H1 (cell line): ENCODE measurements around the gene ANGPTL2. TPM values are rescaled to one million over a fixed set of nuclear protein-coding genes. Genes with fewer than 3 reads are reported as not detected.

Experiments
- CTCF ChIA-PET: fragments of 300-600 bp; sonication (Branson Sonifier 250); formaldehyde crosslinking; loops from one replicate; lab custom pipeline; 2021; ENCODE audit not compliant: partially characterized antibody; lab: Charles Lee
- POLR2A ChIA-PET: fragments of 300-600 bp; sonication (Branson Sonifier 250); formaldehyde crosslinking; loops from one replicate; lab custom pipeline; 2021; ENCODE audit warnings: inconsistent platforms; ENCODE audit not compliant: partially characterized antibody; lab: Charles Lee
- DNase-seq, 2 experiments: peaks; one replicate each; pipeline versions ENCODE4 v3.0.0 to v3.0.0-alpha.2; 2010 to 2022; ENCODE audit warnings: low spot score in 2 of 2, low read depth in 1 of 2, mixed read lengths in 1 of 2
- FAIRE-seq: peaks from 2 replicates; lab custom pipeline; 2011; peaks lifted over from hg19 to GRCh38; lab: Jason Lieb, UNC
- H2AFZ ChIP-seq: 2 replicates; pipeline ENCODE4 v1.8.1; 2012; ENCODE audit warnings: low read length, inconsistent platforms
- H2AK5ac ChIP-seq: 2 replicates; pipeline ENCODE4 v1.6.1; 2013; ENCODE audit warnings: low read depth, low read length
- H2BK120ac ChIP-seq: replicated peaks from 2 replicates; pipeline ENCODE3; 2013; ENCODE audit warnings: low read depth, low read length, inconsistent platforms
- H2BK12ac ChIP-seq: 2 replicates; pipeline ENCODE4 v1.6.1; 2013; ENCODE audit warnings: low read depth, low read length
- H2BK15ac ChIP-seq: 2 replicates; pipeline ENCODE4 v1.6.1; 2013; ENCODE audit warnings: low read length
- H2BK20ac ChIP-seq: 2 replicates; pipeline ENCODE4 v1.6.1; 2013; ENCODE audit warnings: low read length
- H2BK5ac ChIP-seq: 2 replicates; pipeline ENCODE4 v1.6.1; 2013; ENCODE audit warnings: low read depth, low read length
- H3K14ac ChIP-seq: 2 replicates; pipeline ENCODE4 v1.6.1; 2013; ENCODE audit warnings: inconsistent platforms; ENCODE audit not compliant: insufficient read length
- H3K18ac ChIP-seq: 2 replicates; pipeline ENCODE4 v1.6.1; 2013; ENCODE audit warnings: low read length; ENCODE audit errors: extremely low read depth
- H3K23ac ChIP-seq: 2 replicates; pipeline ENCODE4 v1.6.1; 2013; ENCODE audit warnings: inconsistent platforms; ENCODE audit not compliant: insufficient read length
- H3K23me2 ChIP-seq: 2 replicates; pipeline ENCODE4 v1.6.1; 2013; ENCODE audit warnings: low read depth, low read length
- H3K27ac ChIP-seq: 2 replicates; pipeline ENCODE4 v1.6.1; 2011; ENCODE audit warnings: low read depth, low read length, inconsistent platforms
- H3K27me3 ChIP-seq, 4 experiments: replicated peaks in 1 of 4; 1 replicate in 1 of 4; 2 replicates in 3 of 4; pipeline versions ENCODE4 v1.6.1 to v1.8.1; 2011 to 2013; ENCODE audit warnings: low read length in 3 of 4, mild to moderate bottlenecking in 3 of 4, inconsistent platforms in 2 of 4, mixed read lengths in 2 of 4, moderate library complexity in 1 of 4; ENCODE audit not compliant: control insufficient read depth in 3 of 4, insufficient read depth in 3 of 4; ENCODE audit errors: extremely low read depth in 1 of 4
- H3K36me3 ChIP-seq, 4 experiments: 2 replicates each; pipeline versions ENCODE4 v1.6.1 to v1.8.1; 2011 to 2013; ENCODE audit warnings: mild to moderate bottlenecking in 4 of 4, low read length in 3 of 4, moderate library complexity in 2 of 4, control low read depth in 1 of 4, inconsistent platforms in 1 of 4; ENCODE audit not compliant: insufficient read depth in 4 of 4, control insufficient read depth in 2 of 4
- H3K4ac ChIP-seq: replicated peaks from 2 replicates; pipeline ENCODE3; 2013; ENCODE audit warnings: low read length, low read depth, mixed read lengths, inconsistent platforms; ENCODE audit not compliant: insufficient read length
- H3K4me1 ChIP-seq, 4 experiments: replicated peaks in 1 of 4; 1 replicate in 1 of 4; 2 replicates in 3 of 4; pipeline versions ENCODE4 v1.6.1 to v1.8.1; 2011 to 2013; ENCODE audit warnings: low read length in 3 of 4, inconsistent platforms in 2 of 4, mixed read lengths in 1 of 4; ENCODE audit not compliant: insufficient read depth in 4 of 4, control insufficient read depth in 3 of 4
- H3K4me2 ChIP-seq, 2 experiments: 2 replicates each; pipeline versions ENCODE4 v1.6.1 to v1.8.1; 2011 to 2013; ENCODE audit warnings: low read depth in 2 of 2, low read length in 2 of 2, control low read depth in 1 of 2, inconsistent platforms in 1 of 2, mild to moderate bottlenecking in 1 of 2; ENCODE audit not compliant: insufficient read depth in 1 of 2
- H3K4me3 ChIP-seq, 4 experiments: fragments of 200-600, 300-600 bp in 1 of 4; sonication (generic), shearing (Covaris generic), sonication (Bioruptor Twin) in 1 of 4; 2 replicates each; pipeline versions ENCODE4 v1.5.1 to v1.8.1; 2011 to 2016; ENCODE audit warnings: low read length in 4 of 4, low read depth in 3 of 4, control low read depth in 2 of 4, inconsistent platforms in 2 of 4, mild to moderate bottlenecking in 2 of 4, mixed read lengths in 1 of 4, moderate library complexity in 1 of 4; ENCODE audit not compliant: insufficient read depth in 2 of 4; ENCODE audit errors: extremely low read depth in 1 of 4
- H3K56ac ChIP-seq: replicated peaks from 2 replicates; pipeline ENCODE3; 2013; ENCODE audit warnings: low read depth, mild to moderate bottlenecking, mixed read lengths, low read length, inconsistent platforms; ENCODE audit not compliant: insufficient read length
- H3K79me1 ChIP-seq: 2 replicates; pipeline ENCODE4 v1.6.1; 2013; ENCODE audit warnings: low read depth, low read length, control low read depth
- H3K79me2 ChIP-seq, 2 experiments: 2 replicates each; pipeline versions ENCODE4 v1.6.1 to v1.8.1; 2012 to 2013; ENCODE audit warnings: low read length in 2 of 2, mild to moderate bottlenecking in 2 of 2, inconsistent platforms in 1 of 2; ENCODE audit not compliant: insufficient read depth in 2 of 2, control insufficient read depth in 1 of 2
- H3K9ac ChIP-seq, 4 experiments: replicated peaks in 1 of 4; 1 replicate in 1 of 4; 2 replicates in 3 of 4; pipeline versions ENCODE4 v1.6.1 to v1.8.1; 2011 to 2013; ENCODE audit warnings: low read depth in 3 of 4, low read length in 3 of 4, control low read depth in 2 of 4, mild to moderate bottlenecking in 2 of 4, moderate library complexity in 2 of 4, inconsistent platforms in 1 of 4; ENCODE audit errors: extremely low read depth in 1 of 4
- H3K9me3 ChIP-seq, 2 experiments: 2 replicates each; pipeline versions ENCODE4 v1.6.1 to v1.8.1; 2012 to 2013; ENCODE audit warnings: mild to moderate bottlenecking in 2 of 2, moderate library complexity in 2 of 2, control low read depth in 1 of 2, inconsistent platforms in 1 of 2, low read depth in 1 of 2, low read length in 1 of 2, mixed read lengths in 1 of 2; ENCODE audit not compliant: insufficient read depth in 2 of 2
- H4K20me1 ChIP-seq, 2 experiments: replicated peaks in 1 of 2; 2 replicates each; pipeline versions ENCODE3 to v1.8.1; 2011 to 2013; ENCODE audit warnings: inconsistent platforms in 2 of 2, low read length in 2 of 2, mild to moderate bottlenecking in 1 of 2; ENCODE audit not compliant: insufficient read depth in 2 of 2, control insufficient read depth in 1 of 2
- H4K5ac ChIP-seq: 2 replicates; pipeline ENCODE4 v1.6.1; 2013; ENCODE audit warnings: low read length, low read depth, mixed read lengths, inconsistent platforms; ENCODE audit not compliant: insufficient read length
- H4K8ac ChIP-seq: 2 replicates; pipeline ENCODE4 v1.8.0; 2013; ENCODE audit warnings: mild to moderate bottlenecking, moderate library complexity, low read length, inconsistent platforms; ENCODE audit not compliant: insufficient read depth; ENCODE audit errors: extremely low read depth
- H4K91ac ChIP-seq: replicated peaks from 2 replicates; pipeline ENCODE3; 2013; ENCODE audit warnings: low read length, mixed read lengths, inconsistent platforms; ENCODE audit not compliant: insufficient read length
- BCL11A ChIP-seq, 2 experiments: IDR thresholded peaks; one replicate each; pipeline ENCODE4 v1.6.1; 2011; ENCODE audit warnings: low read depth in 2 of 2, low read length in 2 of 2, mild to moderate bottlenecking in 2 of 2
- CEBPB ChIP-seq: IDR thresholded peaks from 2 replicates; pipeline ENCODE4 v1.6.1; 2012; ENCODE audit warnings: low read depth, low read length
- CHD2 ChIP-seq: IDR thresholded peaks from 2 replicates; pipeline ENCODE4 v1.6.1; 2012; ENCODE audit warnings: low read length, improper control_type of control experiment
- GTF2F1 ChIP-seq: IDR thresholded peaks from 2 replicates; pipeline ENCODE4 v1.6.1; 2012; ENCODE audit warnings: low read depth, low read length, improper control_type of control experiment, borderline replicate concordance
- HDAC6 ChIP-seq: IDR thresholded peaks from one replicate; pipeline ENCODE4 v1.7.1; 2012; ENCODE audit warnings: low read depth, mild to moderate bottlenecking, inconsistent platforms, low read length, moderate library complexity
- KDM5A ChIP-seq: fragments of 200-600 bp; IDR thresholded peaks from 2 replicates; pipeline ENCODE4 v1.7.1; 2012; ENCODE audit warnings: mild to moderate bottlenecking, low read length, inconsistent platforms, mixed read lengths
- NRF1 ChIP-seq: IDR thresholded peaks from 2 replicates; pipeline ENCODE4 v1.6.1; 2011; ENCODE audit warnings: mild to moderate bottlenecking, low read depth, low read length, improper control_type of control experiment
- POLR2A ChIP-seq, 2 experiments: IDR thresholded peaks; 1 replicate in 1 of 2; 2 replicates in 1 of 2; pipeline ENCODE4 v1.6.1; 2011; ENCODE audit warnings: low read depth in 2 of 2, low read length in 2 of 2, mild to moderate bottlenecking in 2 of 2; ENCODE audit errors: control extremely low read depth in 1 of 2
- SAP30 ChIP-seq: fragments of 300-600 bp; sonication (generic); IDR thresholded peaks from 2 replicates; pipeline ENCODE4 v1.7.1; 2012; ENCODE audit warnings: low read length, moderate library complexity, mild to moderate bottlenecking, inconsistent platforms; ENCODE audit not compliant: insufficient read depth, insufficient replicate concordance
- SIX5 ChIP-seq: IDR thresholded peaks from 2 replicates; pipeline ENCODE4 v1.6.1; 2011; ENCODE audit warnings: mild to moderate bottlenecking, low read depth, low read length
- SP1 ChIP-seq: IDR thresholded peaks from 2 replicates; pipeline ENCODE4 v1.6.1; 2011; ENCODE audit warnings: low read depth, low read length
- SRF ChIP-seq: IDR thresholded peaks from 2 replicates; pipeline ENCODE4 v1.6.1; 2011; ENCODE audit warnings: mild to moderate bottlenecking, low read depth, low read length, moderate library complexity
- WGBS, 2 experiments: shearing (Covaris generic) in 1 of 2; methylation state at CpG; one replicate each; pipeline versions ENCODE4 v1.1.6 to v1.1.7; 2013 to 2015; ENCODE audit warnings: low lambda C conversion rate in 2 of 2, mixed read lengths in 2 of 2, inconsistent platforms in 1 of 2, low coverage in 1 of 2, missing lambda C conversion rate in 1 of 2; ENCODE audit not compliant: insufficient replicate concordance in 2 of 2, insufficient coverage in 1 of 2, insufficient read length in 1 of 2; ENCODE audit errors: extremely low coverage in 1 of 2, missing lambda C conversion rate in 1 of 2; 5-methylcytosine and 5-hydroxymethylcytosine counted together
- polyA plus RNA-seq, 7 experiments: library from polyadenylated mRNA; depleted of rRNA in 3 of 7; stranded (reverse) in 5 of 7; unstranded in 2 of 7; fragments of >200 nt in 5 of 7; fragments of 200-250 nt in 2 of 7; gene quantifications; 1 replicate in 5 of 7; 2 replicates in 1 of 7; 4 replicates in 1 of 7; pipeline versions ENCODE4 v1.2.1 to v1.2.3, GENCODE V29; 2011 to 2013; ENCODE audit warnings: missing spikeins in 2 of 7, mixed read lengths in 2 of 7
- total RNA-seq: library from RNA; stranded (reverse); fragmentation: NEBNext Ultra II Directional; extraction: Animal tissue kit (Norgen Biotek cat#: 25700); gene quantifications from 2 replicates; pipeline ENCODE4 v1.2.1, GENCODE V29; 2021
- TF ChIP-seq, protein P1 (sequence below): IDR thresholded peaks from 2 replicates; pipeline ENCODE4 v1.6.1; 2012; ENCODE audit warnings: inconsistent platforms

Gene ANGPTL2
- total and polyA plus RNA-seq, 2 of the 8 experiments (the other 6 are each of a cell fraction or from before 2014, with no cell fraction given) = 9.0 to 10.6 TPM

DNA sequence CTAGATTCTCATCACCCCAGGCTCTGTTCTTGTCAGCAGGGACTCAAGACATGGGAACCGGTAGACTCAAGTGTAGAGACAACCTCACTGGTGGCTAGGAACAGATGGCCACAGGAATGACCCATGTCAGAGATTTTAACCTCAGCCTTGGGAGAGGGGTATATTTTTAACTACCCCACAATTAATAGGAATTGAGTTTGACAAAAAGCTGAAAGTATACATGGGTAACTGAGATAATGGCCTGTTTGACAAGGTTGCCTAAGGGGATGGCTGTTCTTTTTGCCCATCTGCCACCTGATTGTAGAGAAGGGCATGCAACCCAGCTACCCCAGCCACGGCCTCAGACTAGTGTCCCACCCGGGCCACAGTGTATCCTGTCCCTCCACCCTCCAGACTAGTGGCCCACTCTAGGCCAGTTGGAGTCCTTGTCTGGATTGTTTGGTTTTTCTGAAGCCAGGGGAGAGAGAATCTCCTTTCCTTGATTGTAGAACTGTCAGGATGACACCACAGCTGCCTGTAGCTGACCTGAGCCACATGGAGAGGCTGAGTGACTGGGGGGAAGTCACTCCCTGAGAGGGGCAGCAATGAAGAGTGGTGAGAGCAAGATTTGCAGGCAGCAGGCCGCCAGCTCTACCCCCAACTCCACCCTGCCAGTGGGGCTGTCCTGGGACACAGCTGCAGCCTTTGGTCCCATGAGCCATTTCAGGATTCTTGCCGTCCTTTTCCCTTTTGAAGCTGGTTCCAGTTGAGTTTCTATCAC lies 14.6 kb upstream of the ANGPTL2 start:
- POLR2A ChIA-PET = interaction anchor here (1.7 kb wide), 1 partner anchor 14 kb away, joined by 5 read pairs; no protein-coding TSS in a partner anchor
- WGBS, 2 experiments = 67% methylated on average over 3 of the region's 5 CpGs; no CpG with 5 or more reads in 1 of the 2 experiments
- TF ChIP-seq BCL11A (IDR thresholded peaks at IDR 0.05; ENCODE audit: low read depth in 2 of 2, low read length in 2 of 2) (no peak), HDAC6 (no peak), CHD2 (no peak), SRF (no peak), CEBPB (no peak), SP1 (no peak), SIX5 (no peak), GTF2F1 (no peak), POLR2A (IDR thresholded peaks at IDR 0.05; ENCODE audit: control extremely low read depth in 1 of 2, low read depth in 2 of 2, low read length in 2 of 2) (no peak), KDM5A (no peak), SAP30 (no peak), NRF1 (no peak)
- TF ChIP-seq, protein P1, sequence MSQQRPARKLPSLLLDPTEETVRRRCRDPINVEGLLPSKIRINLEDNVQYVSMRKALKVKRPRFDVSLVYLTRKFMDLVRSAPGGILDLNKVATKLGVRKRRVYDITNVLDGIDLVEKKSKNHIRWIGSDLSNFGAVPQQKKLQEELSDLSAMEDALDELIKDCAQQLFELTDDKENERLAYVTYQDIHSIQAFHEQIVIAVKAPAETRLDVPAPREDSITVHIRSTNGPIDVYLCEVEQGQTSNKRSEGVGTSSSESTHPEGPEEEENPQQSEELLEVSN = no peak

More for the DNA sequence above, 14.6 kb upstream of the ANGPTL2 start:
- no peak for FAIRE-seq
- H4K20me1 ChIP-seq = peaks cover 0 to 3% of the 10 kb centered on the region in 2 experiments
- H2BK120ac ChIP-seq = no peak overlapping the region
- H3K4me2 ChIP-seq = no peak overlapping the region
- H4K5ac ChIP-seq = no peak overlapping the region
- no peak overlapping the region for H2BK15ac ChIP-seq
- H3K4me1 ChIP-seq = peaks cover 5 to 14% (median 10%) of the 10 kb centered on the region in 4 experiments
- no peak overlapping the region for H3K27ac ChIP-seq
- no peaks in the 10 kb centered on the region for H3K9me3 ChIP-seq
- H3K23ac ChIP-seq = no peak overlapping the region
- CTCF ChIA-PET = interaction anchor here (0.7 to 2.0 kb wide), 14 partner anchors 9 to 221 kb away, joined by 3 to 9 read pairs (median 4); no protein-coding TSS in a partner anchor
- H3K79me2 ChIP-seq = no peaks in the 10 kb centered on the region
- no peak overlapping the region for H3K14ac ChIP-seq
- no peaks in the 10 kb centered on the region for H3K36me3 ChIP-seq
- H3K9ac ChIP-seq = no peak overlapping the region
- H3K4me3 ChIP-seq = no peak overlapping the region
- no peak overlapping the region for H4K8ac ChIP-seq
- H2AFZ ChIP-seq = no peak overlapping the region
- H3K18ac ChIP-seq = no peak overlapping the region
- H3K23me2 ChIP-seq = no peaks in the 10 kb centered on the region
- no peak overlapping the region for H4K91ac ChIP-seq
- no peak overlapping the region for H2BK12ac ChIP-seq
- H3K4ac ChIP-seq = no peak overlapping the region
- H2BK5ac ChIP-seq = no peak overlapping the region; the same call in 1 of the 2 replicates
- no peak for DNase-seq
- no peaks in the 10 kb centered on the region; a peak in 1 of 7 replicates for H3K27me3 ChIP-seq
- no peak overlapping the region for H2BK20ac ChIP-seq
- no peak overlapping the region for H3K56ac ChIP-seq
- H2AK5ac ChIP-seq = no peak overlapping the region
- H3K79me1 ChIP-seq = no peaks in the 10 kb centered on the region
